Vagina (tissue), 2 donors: ENCODE measurements around the gene KDM6B. TPM values are rescaled to one million over a fixed set of nuclear protein-coding genes. Genes with fewer than 3 reads are reported as not detected.

ENCODE experiments used
- DNase-seq, 2 donors: peaks; one replicate each; pipeline ENCODE4 v3.0.0-alpha.2; 2017; ENCODE audit errors: extremely low spot score in 2 of 2
- H3K27ac ChIP-seq: fragments of 200-600 bp; sonication (generic); one replicate; pipeline ENCODE4 v1.5.1; 2019
- H3K27me3 ChIP-seq: fragments of 200-600 bp; sonication (generic); one replicate; pipeline ENCODE4 v1.5.1; 2019
- H3K36me3 ChIP-seq, 2 donors: fragments of 200-600 bp; sonication (generic); one replicate each; pipeline ENCODE4 v1.5.1; 2017 to 2019
- H3K4me1 ChIP-seq: fragments of 200-600 bp; sonication (generic); one replicate; pipeline ENCODE4 v1.5.1; 2019
- H3K4me3 ChIP-seq, 2 donors: fragments of 200-600 bp; sonication (generic); 1 replicate in 1 of 2; 2 replicates in 1 of 2; pipeline ENCODE4 v1.5.1; 2016 to 2019
- H3K9me3 ChIP-seq: fragments of 200-600 bp; sonication (generic); one replicate; pipeline ENCODE4 v1.5.1; 2019
- CTCF ChIP-seq, 3 experiments: fragments of 450-650 bp in 2 of 3; fragments of 200-600 bp in 1 of 3; sonication (generic) in 1 of 3; IDR thresholded peaks; one replicate each; pipeline ENCODE4 v1.5.1; 2017 to 2019; ENCODE audit warnings: antibody characterized with exemption in 3 of 3, mild to moderate bottlenecking in 2 of 3, moderate library complexity in 2 of 3
- POLR2A ChIP-seq, 2 donors: fragments of 450-650 bp; IDR thresholded peaks; one replicate each; pipeline ENCODE4 v1.6.1; 2017; ENCODE audit warnings: antibody characterized with exemption in 2 of 2, mild to moderate bottlenecking in 2 of 2, moderate library complexity in 2 of 2
- POLR2AphosphoS5 ChIP-seq, 2 donors: sonication (generic); formaldehyde crosslinking; IDR thresholded peaks; one replicate each; pipeline ENCODE4 v1.9.0; 2017; ENCODE audit warnings: antibody characterized with exemption in 2 of 2, mild to moderate bottlenecking in 2 of 2, low read depth in 1 of 2; ENCODE audit not compliant: insufficient read depth in 1 of 2
- intact Hi-C: fragments of 100-400 bp; cut with DNase I; formaldehyde crosslinking; loops from one replicate; pipeline ENCODE4 v1.15.1; 2023
- total RNA-seq: library from RNA; depleted of rRNA; stranded (reverse); fragments of >200 nt; gene quantifications from one replicate; pipeline ENCODE4 v1.2.3, GENCODE V29; 2016

KDM6B gene
- total RNA-seq, 1 donor from 2014 or later = 12.5 TPM

- intact Hi-C loops = no loop called here
- Histone ChIP-seq H3K36me3 (peaks cover 0 to 44% of the 10 kb centered on the region in 2 donors), H3K4me3 (no peak overlapping the region), H3K27ac (no peak overlapping the region), H3K9me3 (no peaks in the 10 kb centered on the region), H3K27me3 (no peaks in the 10 kb centered on the region), H3K4me1 (peaks cover 38% of the 10 kb centered on the region)
- TF ChIP-seq CTCF (IDR thresholded peaks at IDR 0.05) (no peak), POLR2A (IDR thresholded peaks at IDR 0.05) (no peak), POLR2AphosphoS5 (IDR thresholded peaks at IDR 0.05; ENCODE audit: insufficient read depth in 1 of 2, low read depth in 1 of 2) (no peak)
- no peak for DNase-seq
These were observed 12.2 kb downstream of the KDM6B start for GRCh38 chr17:7846063-7846735.

GRCh38 chr17:7846765-7847661 lies 13.0 kb downstream of the KDM6B start:
- intact Hi-C loops = no loop called here
- Histone ChIP-seq H3K27ac (no peak overlapping the region), H3K27me3 (no peaks in the 10 kb centered on the region), H3K9me3 (no peaks in the 10 kb centered on the region), H3K36me3 (peaks cover 0 to 44% of the 10 kb centered on the region in 2 donors), H3K4me3 (no peak overlapping the region), H3K4me1 (peaks cover 43% of the 10 kb centered on the region)
- no peak for DNase-seq
- TF ChIP-seq POLR2AphosphoS5 (IDR thresholded peaks at IDR 0.05; ENCODE audit: insufficient read depth in 1 of 2, low read depth in 1 of 2) (no peak), CTCF (IDR thresholded peaks at IDR 0.05) (no peak), POLR2A (IDR thresholded peaks at IDR 0.05) (no peak)

- no peaks in the 10 kb centered on the region for H3K27me3 ChIP-seq
- no peak for DNase-seq
- intact Hi-C loops = no loop called here
- no peak for TF ChIP-seq POLR2A (IDR thresholded peaks at IDR 0.05)
- TF ChIP-seq CTCF (IDR thresholded peaks at IDR 0.05) = no peak
- no peak for TF ChIP-seq POLR2AphosphoS5 (IDR thresholded peaks at IDR 0.05; ENCODE audit: insufficient read depth in 1 of 2, low read depth in 1 of 2)
- no peak overlapping the region for H3K4me3 ChIP-seq
- H3K27ac ChIP-seq = no peak overlapping the region
- H3K36me3 ChIP-seq = peaks cover 0 to 55% of the 10 kb centered on the region in 2 donors
- H3K4me1 ChIP-seq = peaks cover 37% of the 10 kb centered on the region
- H3K9me3 ChIP-seq = no peaks in the 10 kb centered on the region
These were observed 14.1 kb downstream of the KDM6B start for GRCh38 chr17:7848131-7848579.

GRCh38 chr17:7848739-7849129 lies 14.7 kb downstream of the KDM6B start:
- no peak for TF ChIP-seq CTCF (IDR thresholded peaks at IDR 0.05)
- no peak for TF ChIP-seq POLR2A (IDR thresholded peaks at IDR 0.05)
- no peak for TF ChIP-seq POLR2AphosphoS5 (IDR thresholded peaks at IDR 0.05; ENCODE audit: insufficient read depth in 1 of 2, low read depth in 1 of 2)
- intact Hi-C loops = no loop called here
- H3K9me3 ChIP-seq = no peaks in the 10 kb centered on the region
- no peak overlapping the region for H3K4me3 ChIP-seq
- peaks cover 31% of the 10 kb centered on the region for H3K4me1 ChIP-seq
- H3K36me3 ChIP-seq = peaks cover 0 to 56% of the 10 kb centered on the region in 2 donors
- no peak overlapping the region for H3K27ac ChIP-seq
- DNase-seq = no peak
- H3K27me3 ChIP-seq = no peaks in the 10 kb centered on the region
